Endothelial cell (in vitro differentiated cells): Measurements from ENCODE around the gene MCF2L2. TPM values are rescaled to one million over a fixed set of nuclear protein-coding genes. Genes with fewer than 3 reads are reported as not detected.

ENCODE experiments used
- DNase-seq: peaks from one replicate; pipeline ENCODE4 v3.0.0; 2021; ENCODE audit warnings: low spot score
- H3K27ac Mint-ChIP-seq: one replicate; pipeline ENCODE4 v1.8.0; 2021; ENCODE audit warnings: mixed read lengths, inconsistent platforms; ENCODE audit not compliant: unreplicated experiment
- H3K27me3 Mint-ChIP-seq: one replicate; pipeline ENCODE4 v1.8.0; 2021; ENCODE audit warnings: mild to moderate bottlenecking, moderate library complexity, mixed read lengths, inconsistent platforms; ENCODE audit not compliant: unreplicated experiment
- H3K36me3 Mint-ChIP-seq: one replicate; pipeline ENCODE4 v1.8.0; 2021; ENCODE audit warnings: mild to moderate bottlenecking, low read depth, mixed read lengths, inconsistent platforms; ENCODE audit not compliant: unreplicated experiment
- H3K4me1 Mint-ChIP-seq: one replicate; pipeline ENCODE4 v1.8.0; 2021; ENCODE audit warnings: mild to moderate bottlenecking, mixed read lengths, inconsistent platforms; ENCODE audit not compliant: unreplicated experiment
- H3K4me3 Mint-ChIP-seq: one replicate; pipeline ENCODE4 v1.8.0; 2021; ENCODE audit warnings: mild to moderate bottlenecking, mixed read lengths, inconsistent platforms; ENCODE audit not compliant: unreplicated experiment
- H3K9me3 Mint-ChIP-seq: one replicate; pipeline ENCODE4 v1.8.0; 2021; ENCODE audit warnings: mixed read lengths, inconsistent platforms; ENCODE audit not compliant: unreplicated experiment
- CTCF ChIP-seq: fragments of 200-600 bp; sonication (generic); IDR thresholded peaks from one replicate; pipeline ENCODE4 v1.5.0; 2021; ENCODE audit warnings: antibody characterized with exemption; ENCODE audit not compliant: unreplicated experiment
- total RNA-seq: library from RNA; stranded (reverse); fragmentation: NEBNext Ultra II Directional; extraction: Animal tissue kit (Norgen Biotek cat#: 25700); gene quantifications from one replicate; pipeline ENCODE4 v1.2.1, GENCODE V29; 2021; ENCODE audit not compliant: unreplicated experiment

Gene MCF2L2
- total RNA-seq, 1 donor from 2014 or later: 1.8 TPM

- no peak for TF ChIP-seq CTCF
- Mint-ChIP-seq H3K4me1 (peaks cover 2% of the 10 kb centered on the region), H3K4me3 (no peak overlapping the region), H3K27ac (no peak overlapping the region), H3K36me3 (peaks cover 6% of the 10 kb centered on the region), H3K9me3 (no peaks in the 10 kb centered on the region), H3K27me3 (peaks cover 8% of the 10 kb centered on the region)
- DNase-seq: no peak
These were observed 134.5 kb downstream of the MCF2L2 start for GRCh38 chr3:183293966-183294365.

GRCh38 chr3:183291497-183292031, 136.9 kb downstream of the MCF2L2 start:
- H3K27ac Mint-ChIP-seq: no peak overlapping the region
- H3K4me3 Mint-ChIP-seq: no peak overlapping the region
- TF ChIP-seq CTCF: no peak
- H3K9me3 Mint-ChIP-seq: no peaks in the 10 kb centered on the region
- DNase-seq: no peak
- peaks cover 8% of the 10 kb centered on the region for H3K27me3 Mint-ChIP-seq
- peaks cover 6% of the 10 kb centered on the region for H3K36me3 Mint-ChIP-seq
- H3K4me1 Mint-ChIP-seq: no peaks in the 10 kb centered on the region

GRCh38 chr3:183290216-183290615, 138.2 kb downstream of the MCF2L2 start:
- no peaks in the 10 kb centered on the region for H3K36me3 Mint-ChIP-seq
- TF ChIP-seq CTCF: no peak
- no peak overlapping the region for H3K27ac Mint-ChIP-seq
- H3K4me1 Mint-ChIP-seq: no peaks in the 10 kb centered on the region
- H3K27me3 Mint-ChIP-seq: peaks cover 3% of the 10 kb centered on the region
- H3K9me3 Mint-ChIP-seq: no peaks in the 10 kb centered on the region
- no peak for DNase-seq
- no peak overlapping the region for H3K4me3 Mint-ChIP-seq

- no peak for TF ChIP-seq CTCF
- no peak for DNase-seq
- Mint-ChIP-seq H3K27me3 (no peaks in the 10 kb centered on the region), H3K4me3 (no peak overlapping the region), H3K27ac (no peak overlapping the region), H3K36me3 (no peaks in the 10 kb centered on the region), H3K4me1 (no peaks in the 10 kb centered on the region), H3K9me3 (no peaks in the 10 kb centered on the region)
These were observed 140.3 kb downstream of the MCF2L2 start for GRCh38 chr3:183288117-183288516.

- TF ChIP-seq CTCF: no peak
- DNase-seq: no peak
- Mint-ChIP-seq H3K4me1 (no peaks in the 10 kb centered on the region), H3K9me3 (no peaks in the 10 kb centered on the region), H3K36me3 (no peaks in the 10 kb centered on the region), H3K27ac (no peak overlapping the region), H3K4me3 (no peak overlapping the region), H3K27me3 (peaks cover 1% of the 10 kb centered on the region)
These were observed 141.0 kb downstream of the MCF2L2 start for GRCh38 chr3:183287301-183287971.
